Measurements from ENCODE around the gene OS9.

The OS9 gene

GRCh38 chr12:57693317-57693658 lies 644 bp upstream of the OS9 start:
- TF ChIP-seq FOXP2 (optimal IDR thresholded peaks at IDR 0.05; ENCODE audit: control extremely low read depth, extremely low read length, insufficient read depth) = no peak
- no peak for TF ChIP-seq EZH2 (IDR thresholded peaks at IDR 0.05)
- no peak for TF ChIP-seq POLR2AphosphoS5 (IDR thresholded peaks at IDR 0.05; ENCODE audit: borderline replicate concordance, low read depth, low read length)
- Histone ChIP-seq H3K4me3 (peak overlapping the region; percentile 64), H3K36me3 (ENCODE audit: insufficient read depth, low read length) (peaks cover 4% of the 10 kb centered on the region; the same call in 1 of the 2 replicates), H3K27ac (no peak overlapping the region), H3K9me3 (ENCODE audit: low read depth, low read length) (0 out of 2 replicates have a peak, but pooled peaks cover 3% of the 10 kb centered on the region), H3K9ac (ENCODE audit: insufficient read length) (no peak overlapping the region)
- no peak for DNase-seq (ENCODE audit: low read depth, low spot score)

DNA sequence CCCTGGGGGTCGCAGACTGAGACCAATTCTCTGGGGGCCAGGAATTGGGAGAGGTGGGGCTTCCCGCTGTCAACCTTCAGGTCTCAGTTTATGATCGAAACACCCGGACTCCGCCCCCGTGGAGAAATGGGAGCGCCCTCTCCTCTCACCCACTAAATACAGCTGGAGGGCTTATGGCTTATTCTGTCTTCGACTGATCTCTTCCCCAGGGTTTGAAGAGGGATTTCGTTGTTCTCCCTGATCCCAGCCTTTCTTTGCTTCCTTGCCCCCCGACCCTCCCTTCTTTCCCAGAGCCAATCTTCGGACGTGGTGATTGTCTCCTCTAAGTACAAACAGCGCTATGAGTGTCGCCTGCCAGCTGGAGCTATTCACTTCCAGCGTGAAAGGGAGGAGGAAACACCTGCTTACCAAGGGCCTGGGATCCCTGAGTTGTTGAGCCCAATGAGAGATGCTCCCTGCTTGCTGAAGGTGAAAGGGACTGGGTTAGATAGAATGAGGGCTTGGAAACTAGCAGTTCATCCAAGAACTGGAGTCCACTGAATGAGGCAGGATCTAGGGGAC lies 607 bp downstream of the OS9 start:
- DNase-seq (ENCODE audit: low read depth, low spot score) = no peak
- TF ChIP-seq POLR2AphosphoS5 (IDR thresholded peaks at IDR 0.05; ENCODE audit: borderline replicate concordance, low read depth, low read length) (no peak), FOXP2 (optimal IDR thresholded peaks at IDR 0.05; ENCODE audit: control extremely low read depth, extremely low read length, insufficient read depth) (no peak), EZH2 (IDR thresholded peaks at IDR 0.05) (no peak)
- 0 out of 2 replicates have a peak, but pooled peaks cover 3% of the 10 kb centered on the region for H3K9me3 ChIP-seq (ENCODE audit: low read depth, low read length)
- H3K36me3 ChIP-seq (ENCODE audit: insufficient read depth, low read length) = peaks cover 4% of the 10 kb centered on the region; the same call in 1 of the 2 replicates
- no peak overlapping the region for H3K27ac ChIP-seq
- H3K4me3 ChIP-seq = peak overlapping the region; percentile 86
- H3K9ac ChIP-seq (ENCODE audit: insufficient read length) = peak overlapping the region; percentile 78

- H3K27ac ChIP-seq = no peak overlapping the region
- peaks cover 4% of the 10 kb centered on the region; the same call in 1 of the 2 replicates for H3K36me3 ChIP-seq (ENCODE audit: insufficient read depth, low read length)
- TF ChIP-seq POLR2AphosphoS5 (IDR thresholded peaks at IDR 0.05; ENCODE audit: borderline replicate concordance, low read depth, low read length) (no peak), EZH2 (IDR thresholded peaks at IDR 0.05) (no peak), FOXP2 (optimal IDR thresholded peaks at IDR 0.05; ENCODE audit: control extremely low read depth, extremely low read length, insufficient read depth) (no peak)
- H3K4me3 ChIP-seq = no peak overlapping the region
- H3K9me3 ChIP-seq (ENCODE audit: low read depth, low read length) = 0 out of 2 replicates have a peak, but pooled peaks cover 3% of the 10 kb centered on the region
- no peak for DNase-seq (ENCODE audit: low read depth, low spot score)
- no peak overlapping the region for H3K9ac ChIP-seq (ENCODE audit: insufficient read length)
Measured at GRCh38 chr12:57695770-57696432, 2.0 kb downstream of the OS9 start.

- Histone ChIP-seq H3K36me3 (ENCODE audit: insufficient read depth, low read length) (peaks cover 4% of the 10 kb centered on the region; the same call in 1 of the 2 replicates), H3K27ac (no peak overlapping the region), H3K9ac (ENCODE audit: insufficient read length) (no peak overlapping the region), H3K4me3 (no peak overlapping the region), H3K9me3 (ENCODE audit: low read depth, low read length) (no peaks in the 10 kb centered on the region)
- TF ChIP-seq EZH2 (IDR thresholded peaks at IDR 0.05) = no peak
- no peak for TF ChIP-seq POLR2AphosphoS5 (IDR thresholded peaks at IDR 0.05; ENCODE audit: borderline replicate concordance, low read depth, low read length)
- TF ChIP-seq FOXP2 (optimal IDR thresholded peaks at IDR 0.05; ENCODE audit: control extremely low read depth, extremely low read length, insufficient read depth) = no peak
- no peak for DNase-seq (ENCODE audit: low read depth, low spot score)
Measured at GRCh38 chr12:57697076-57697475, 3.1 kb downstream of the OS9 start.

GRCh38 chr12:57698414-57698813 lies 4.5 kb downstream of the OS9 start:
- no peaks in the 10 kb centered on the region for H3K9me3 ChIP-seq (ENCODE audit: low read depth, low read length)
- DNase-seq (ENCODE audit: low read depth, low spot score) = no peak
- no peak overlapping the region for H3K9ac ChIP-seq (ENCODE audit: insufficient read length)
- H3K4me3 ChIP-seq = no peak overlapping the region
- TF ChIP-seq FOXP2 (optimal IDR thresholded peaks at IDR 0.05; ENCODE audit: control extremely low read depth, extremely low read length, insufficient read depth) = no peak
- no peak for TF ChIP-seq POLR2AphosphoS5 (IDR thresholded peaks at IDR 0.05; ENCODE audit: borderline replicate concordance, low read depth, low read length)
- TF ChIP-seq EZH2 (IDR thresholded peaks at IDR 0.05) = no peak
- H3K36me3 ChIP-seq (ENCODE audit: insufficient read depth, low read length) = peaks cover 12% of the 10 kb centered on the region
- no peak overlapping the region for H3K27ac ChIP-seq

DNA sequence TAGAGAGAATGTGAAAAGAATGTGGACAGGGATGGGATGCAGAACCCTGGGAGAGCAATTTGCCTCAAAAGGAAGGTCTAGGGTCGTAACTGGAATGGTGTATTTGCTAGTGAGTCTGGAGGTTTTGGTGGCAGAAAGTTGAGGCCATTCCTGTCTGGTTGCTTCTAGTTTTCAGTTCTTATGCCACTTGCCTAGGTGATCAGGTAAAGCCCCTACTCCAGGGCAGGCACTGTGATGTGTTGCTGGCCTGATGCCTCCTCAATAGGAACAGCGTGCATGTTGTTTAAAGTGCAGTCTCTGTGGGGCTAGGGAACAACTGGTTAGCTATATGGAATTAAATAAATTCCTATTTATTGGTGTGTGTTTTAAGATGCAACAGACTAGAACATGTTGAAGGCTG lies 6.4 kb downstream of the OS9 start:
- H3K36me3 ChIP-seq (ENCODE audit: insufficient read depth, low read length) = peaks cover 20% of the 10 kb centered on the region
- H3K27ac ChIP-seq = no peak overlapping the region
- no peaks in the 10 kb centered on the region for H3K9me3 ChIP-seq (ENCODE audit: low read depth, low read length)
- no peak for DNase-seq (ENCODE audit: low read depth, low spot score)
- no peak for TF ChIP-seq FOXP2 (optimal IDR thresholded peaks at IDR 0.05; ENCODE audit: control extremely low read depth, extremely low read length, insufficient read depth)
- no peak for TF ChIP-seq EZH2 (IDR thresholded peaks at IDR 0.05)
- no peak overlapping the region for H3K9ac ChIP-seq (ENCODE audit: insufficient read length)
- no peak overlapping the region for H3K4me3 ChIP-seq

- no peak for TF ChIP-seq FOXP2 (optimal IDR thresholded peaks at IDR 0.05; ENCODE audit: control extremely low read depth, extremely low read length, insufficient read depth)
- TF ChIP-seq EZH2 (IDR thresholded peaks at IDR 0.05) = no peak
- TF ChIP-seq POLR2AphosphoS5 (IDR thresholded peaks at IDR 0.05; ENCODE audit: borderline replicate concordance, low read depth, low read length) = no peak
- no peak overlapping the region for H3K9ac ChIP-seq (ENCODE audit: insufficient read length)
- peaks cover 20% of the 10 kb centered on the region for H3K36me3 ChIP-seq (ENCODE audit: insufficient read depth, low read length)
- no peak overlapping the region for H3K27ac ChIP-seq
- H3K4me3 ChIP-seq = no peak overlapping the region
- no peak for DNase-seq (ENCODE audit: low read depth, low spot score)
- H3K9me3 ChIP-seq (ENCODE audit: low read depth, low read length) = no peaks in the 10 kb centered on the region
Measured at GRCh38 chr12:57707250-57707649, 13.3 kb downstream of the OS9 start.

- H3K9ac ChIP-seq (ENCODE audit: insufficient read length) = no peak overlapping the region
- peaks cover 13% of the 10 kb centered on the region for H3K36me3 ChIP-seq (ENCODE audit: insufficient read depth, low read length)
- no peaks in the 10 kb centered on the region for H3K9me3 ChIP-seq (ENCODE audit: low read depth, low read length)
- H3K4me3 ChIP-seq = no peak overlapping the region
- no peak for DNase-seq (ENCODE audit: low read depth, low spot score)
- TF ChIP-seq POLR2AphosphoS5 (IDR thresholded peaks at IDR 0.05; ENCODE audit: borderline replicate concordance, low read depth, low read length) = no peak
- TF ChIP-seq FOXP2 (optimal IDR thresholded peaks at IDR 0.05; ENCODE audit: control extremely low read depth, extremely low read length, insufficient read depth) = no peak
- no peak overlapping the region for H3K27ac ChIP-seq
Measured at GRCh38 chr12:57708296-57708695, 14.4 kb downstream of the OS9 start.
